Measurements from ENCODE around the gene SEC22C.

- TF ChIP-seq YY1 (IDR thresholded peaks at IDR 0.05; ENCODE audit: insufficient read depth, insufficient read length) (no peak), ZNF274 (IDR thresholded peaks at IDR 0.05; ENCODE audit: low read depth, low read length) (no peak), SUZ12 (IDR thresholded peaks at IDR 0.05; ENCODE audit: extremely low read depth, insufficient read depth, insufficient read length) (no peak)
Observed at GRCh38 chr3:42581709-42582473, at the start of gene SEC22C.
